Measurements from ENCODE around the gene YWHAG.

- TF ChIP-seq HDGF (IDR thresholded peaks at IDR 0.05; ENCODE audit: borderline replicate concordance) (0 out of 2 replicates have a peak, but pooled peaks have one; percentile 67), SP1 (IDR thresholded peaks at IDR 0.05) (no peak), FOXA1 (IDR thresholded peaks at IDR 0.05) (no peak), ARNT (IDR thresholded peaks at IDR 0.05) (no peak; the same call in 1 of the 2 replicates), FOXM1 (IDR thresholded peaks at IDR 0.05; ENCODE audit: borderline replicate concordance) (no peak), TARDBP (IDR thresholded peaks at IDR 0.05) (no peak), SUZ12 (IDR thresholded peaks at IDR 0.05) (no peak; the same call in 1 of the 2 replicates), BHLHE40 (IDR thresholded peaks at IDR 0.05; ENCODE audit: borderline replicate concordance) (no peak), PKNOX1 (IDR thresholded peaks at IDR 0.05) (no peak), ZNF384 (IDR thresholded peaks at IDR 0.05) (no peak), FOXK2 (IDR thresholded peaks at IDR 0.05) (no peak), ELF4 (IDR thresholded peaks at IDR 0.05) (no peak), L3MBTL2 (conservative IDR thresholded peaks at IDR 0.05) (no peak), NFRKB (IDR thresholded peaks at IDR 0.05) (no peak)
Measured at GRCh38 chr7:76359111-76359977, 553 bp upstream of the YWHAG start.
